ENCODE data around the gene CCDC169. TPM values are rescaled to one million over a fixed set of nuclear protein-coding genes. Genes with fewer than 3 reads are reported as not detected.

Gene CCDC169
- total RNA-seq, 1 experiment from 2014 or later: not detected

DNA sequence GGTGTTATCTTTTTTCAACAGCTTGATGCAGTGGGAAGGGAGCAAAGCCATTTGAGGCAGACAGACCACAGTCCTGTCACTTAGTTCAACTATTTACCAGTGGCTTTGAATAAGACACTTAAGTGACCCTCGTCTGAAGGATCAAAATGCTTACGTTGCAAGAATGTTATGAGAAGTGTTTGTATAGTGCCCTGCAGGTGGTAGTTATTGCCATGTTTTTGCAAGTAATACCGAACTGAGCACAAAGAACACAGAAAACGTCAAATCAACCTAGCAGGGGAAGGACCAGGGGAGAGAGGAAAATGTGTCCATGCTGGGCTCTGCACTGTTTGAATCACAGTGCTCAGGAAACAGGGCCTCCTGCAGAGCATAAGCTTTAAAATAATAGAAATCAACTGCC lies 86.0 kb downstream of the CCDC169 start:
- POLR2A ChIA-PET: no interaction called here
- no peaks in the 10 kb centered on the region for H3K36me3 ChIP-seq (ENCODE audit: control insufficient read depth in 1 of 2, insufficient read depth in 2 of 2, low read length in 2 of 2)
- no peaks in the 10 kb centered on the region for H3K79me2 ChIP-seq (ENCODE audit: insufficient read depth, low read length)
- H2AFZ ChIP-seq (ENCODE audit: low read depth, low read length, poor library complexity, severe bottlenecking): no peak overlapping the region
- H3K27ac ChIP-seq (ENCODE audit: low read depth, low read length): no peak overlapping the region
- H3K27me3 ChIP-seq (ENCODE audit: insufficient read depth, low read length): no peaks in the 10 kb centered on the region
- no peak overlapping the region for H3K4me3 ChIP-seq (replicated peaks in 1 of 2; ENCODE audit: low read depth in 1 of 2, low read length in 2 of 2)
- peaks cover 0 to 17% of the 10 kb centered on the region in 2 experiments; a peak in 3 of 4 replicates for H3K9me3 ChIP-seq (ENCODE audit: control insufficient read depth in 1 of 2, insufficient read depth in 1 of 2, low read depth in 1 of 2, low read length in 2 of 2)
- BruUV-seq (replicated peaks): no TSS peak
- no peak for TF ChIP-seq POLR2A (IDR thresholded peaks at IDR 0.05; ENCODE audit: borderline replicate concordance, extremely low read depth, insufficient read depth, insufficient read length)
- no peak for TF ChIP-seq ATF3 (IDR thresholded peaks at IDR 0.05)
- no peak for TF ChIP-seq ZBTB33 (IDR thresholded peaks at IDR 0.05; ENCODE audit: extremely low read depth, insufficient replicate concordance, low read length)
- TF ChIP-seq SRF (IDR thresholded peaks at IDR 0.05; ENCODE audit: low read depth): no peak
- TF ChIP-seq EGR1 (IDR thresholded peaks at IDR 0.05; ENCODE audit: low read depth): no peak
- TF ChIP-seq EZH2phosphoT487 (IDR thresholded peaks at IDR 0.05; ENCODE audit: borderline replicate concordance): no peak
- no peak for TF ChIP-seq JUND (IDR thresholded peaks at IDR 0.05)
- no peak for TF ChIP-seq SP1 (IDR thresholded peaks at IDR 0.05; ENCODE audit: low read depth)
- TF ChIP-seq, protein P1, sequence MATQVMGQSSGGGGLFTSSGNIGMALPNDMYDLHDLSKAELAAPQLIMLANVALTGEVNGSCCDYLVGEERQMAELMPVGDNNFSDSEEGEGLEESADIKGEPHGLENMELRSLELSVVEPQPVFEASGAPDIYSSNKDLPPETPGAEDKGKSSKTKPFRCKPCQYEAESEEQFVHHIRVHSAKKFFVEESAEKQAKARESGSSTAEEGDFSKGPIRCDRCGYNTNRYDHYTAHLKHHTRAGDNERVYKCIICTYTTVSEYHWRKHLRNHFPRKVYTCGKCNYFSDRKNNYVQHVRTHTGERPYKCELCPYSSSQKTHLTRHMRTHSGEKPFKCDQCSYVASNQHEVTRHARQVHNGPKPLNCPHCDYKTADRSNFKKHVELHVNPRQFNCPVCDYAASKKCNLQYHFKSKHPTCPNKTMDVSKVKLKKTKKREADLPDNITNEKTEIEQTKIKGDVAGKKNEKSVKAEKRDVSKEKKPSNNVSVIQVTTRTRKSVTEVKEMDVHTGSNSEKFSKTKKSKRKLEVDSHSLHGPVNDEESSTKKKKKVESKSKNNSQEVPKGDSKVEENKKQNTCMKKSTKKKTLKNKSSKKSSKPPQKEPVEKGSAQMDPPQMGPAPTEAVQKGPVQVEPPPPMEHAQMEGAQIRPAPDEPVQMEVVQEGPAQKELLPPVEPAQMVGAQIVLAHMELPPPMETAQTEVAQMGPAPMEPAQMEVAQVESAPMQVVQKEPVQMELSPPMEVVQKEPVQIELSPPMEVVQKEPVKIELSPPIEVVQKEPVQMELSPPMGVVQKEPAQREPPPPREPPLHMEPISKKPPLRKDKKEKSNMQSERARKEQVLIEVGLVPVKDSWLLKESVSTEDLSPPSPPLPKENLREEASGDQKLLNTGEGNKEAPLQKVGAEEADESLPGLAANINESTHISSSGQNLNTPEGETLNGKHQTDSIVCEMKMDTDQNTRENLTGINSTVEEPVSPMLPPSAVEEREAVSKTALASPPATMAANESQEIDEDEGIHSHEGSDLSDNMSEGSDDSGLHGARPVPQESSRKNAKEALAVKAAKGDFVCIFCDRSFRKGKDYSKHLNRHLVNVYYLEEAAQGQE (IDR thresholded peaks at IDR 0.05; ENCODE audit: low read depth): no peak
- TF ChIP-seq ELF1 (IDR thresholded peaks at IDR 0.05; ENCODE audit: borderline replicate concordance, low read depth): no peak
- TF ChIP-seq TCF7L2 (IDR thresholded peaks at IDR 0.05; ENCODE audit: borderline replicate concordance, extremely low read depth, insufficient read depth, insufficient read length): no peak
- TF ChIP-seq RAD21 (IDR thresholded peaks at IDR 0.05; ENCODE audit: low read depth): no peak
- TF ChIP-seq CBX3 (IDR thresholded peaks at IDR 0.05; ENCODE audit: low read depth): no peak
- TF ChIP-seq EZH2 (IDR thresholded peaks at IDR 0.05): no peak
- no peak overlapping the region for H3K4me2 ChIP-seq (ENCODE audit: low read length)
- no peaks in the 10 kb centered on the region for H3K9me2 ChIP-seq (ENCODE audit: insufficient read depth)
- DNase-seq (ENCODE audit: low read depth, low spot score) (no peak), ATAC-seq (no peak)
- intact Hi-C loops (cut with micrococcal nuclease): no loop called here
- H3K9ac ChIP-seq (ENCODE audit: low read length): no peak overlapping the region
- H4K20me1 ChIP-seq (ENCODE audit: insufficient read depth): no peaks in the 10 kb centered on the region
- RAD21 ChIA-PET (ENCODE audit: low non-redundant PET in 1 of 2, low total read pairs in 2 of 2, uncharacterized antibody in 2 of 2, unreplicated experiment in 2 of 2): no interaction called here
- CTCF ChIA-PET: no interaction called here
- no peaks in the 10 kb centered on the region for H3K4me1 ChIP-seq (ENCODE audit: control insufficient read depth in 1 of 2, insufficient read depth in 2 of 2, low read length in 2 of 2)
